GM12872 (cell line): Measurements from ENCODE around the gene SLC24A4.

Source experiments
- CTCF ChIP-seq: IDR thresholded peaks from 3 replicates; pipeline ENCODE4 v1.5.1; 2011; ENCODE audit warnings: low read depth, mild to moderate bottlenecking, low read length, moderate library complexity; ENCODE audit not compliant: insufficient read depth

Gene SLC24A4

DNA sequence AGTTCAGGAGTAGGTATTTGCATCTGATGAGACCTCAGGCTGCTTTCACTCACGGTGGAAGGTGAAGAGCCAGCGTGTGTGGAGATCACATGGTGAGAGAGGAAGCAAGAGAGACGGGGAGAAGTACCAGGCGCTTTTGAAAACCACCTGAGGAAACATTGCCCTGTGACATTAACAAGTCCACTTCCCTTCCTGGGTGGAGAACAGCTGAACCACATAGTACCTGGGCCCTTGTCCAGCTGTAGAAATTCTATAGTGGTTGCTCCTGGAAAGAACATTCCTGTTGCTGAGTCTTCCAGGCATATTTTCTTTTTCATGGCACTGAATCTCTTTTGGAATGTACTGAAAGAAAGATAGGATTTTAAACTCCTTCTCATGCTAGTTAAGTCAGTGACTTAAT, 103.3 kb downstream of the SLC24A4 start:
- no peak for TF ChIP-seq CTCF

DNA sequence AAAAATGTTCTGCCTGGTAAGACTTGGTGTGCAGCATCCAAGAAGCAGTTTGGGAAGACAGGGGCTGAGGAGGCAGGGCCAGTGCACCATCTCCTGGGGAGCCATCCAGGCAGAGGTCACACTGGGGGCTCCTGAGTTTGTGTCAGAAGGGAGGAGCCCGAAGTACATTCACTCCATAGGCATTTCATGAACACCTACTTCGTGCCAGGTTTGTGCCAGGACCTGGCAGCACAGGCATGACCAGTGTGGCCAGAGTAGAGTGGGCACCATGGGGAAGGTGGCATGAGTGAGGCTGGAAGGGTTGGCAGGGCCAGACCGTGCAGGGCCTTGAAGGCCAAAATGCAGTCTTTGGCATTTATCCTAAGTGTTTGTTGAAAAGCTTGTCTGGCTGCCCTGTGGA, 104.1 kb downstream of the SLC24A4 start:
- TF ChIP-seq CTCF: no peak

DNA sequence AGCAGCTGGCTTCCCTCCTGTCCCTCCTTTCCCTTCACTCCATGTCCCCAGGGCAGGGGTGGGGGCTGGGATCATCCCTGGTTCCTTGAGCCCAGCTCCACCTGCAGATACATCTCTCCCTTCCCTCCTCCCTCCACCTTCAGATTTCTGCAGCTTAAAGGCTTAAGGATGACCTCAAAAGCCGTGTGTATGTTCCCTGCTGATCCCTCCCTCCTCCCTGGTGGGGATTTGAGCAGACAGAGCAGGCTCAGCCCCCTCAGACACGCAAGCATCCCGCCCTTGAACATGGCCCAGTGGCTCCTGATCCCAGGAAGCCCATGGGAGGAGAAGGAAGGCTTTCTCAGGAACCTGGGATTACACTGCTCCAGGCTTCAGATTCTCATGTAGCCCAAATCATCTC, 107.7 kb downstream of the SLC24A4 start:
- no peak for TF ChIP-seq CTCF

GRCh38 chr14:92431199-92431725, 108.3 kb downstream of the SLC24A4 start:
- TF ChIP-seq CTCF: no peak

DNA sequence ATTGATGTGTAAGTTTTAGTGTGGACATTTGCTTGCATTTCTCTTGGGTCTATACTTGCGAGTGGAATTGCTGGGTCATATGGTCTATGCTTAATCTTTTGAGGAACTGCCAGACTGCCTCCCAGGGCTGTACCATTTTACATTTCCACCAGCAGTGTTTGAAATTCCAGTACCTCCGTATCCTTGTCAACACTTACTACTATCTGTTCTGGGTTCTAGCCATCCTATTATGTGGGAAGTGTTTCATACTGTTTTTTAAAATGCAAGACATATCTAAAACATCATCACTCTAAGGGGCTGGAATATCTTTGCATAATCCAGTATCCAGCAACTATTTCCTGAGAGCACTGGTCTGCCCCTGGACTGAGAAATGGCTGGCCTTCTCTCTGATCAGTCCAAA, 110.4 kb downstream of the SLC24A4 start:
- no peak for TF ChIP-seq CTCF

DNA sequence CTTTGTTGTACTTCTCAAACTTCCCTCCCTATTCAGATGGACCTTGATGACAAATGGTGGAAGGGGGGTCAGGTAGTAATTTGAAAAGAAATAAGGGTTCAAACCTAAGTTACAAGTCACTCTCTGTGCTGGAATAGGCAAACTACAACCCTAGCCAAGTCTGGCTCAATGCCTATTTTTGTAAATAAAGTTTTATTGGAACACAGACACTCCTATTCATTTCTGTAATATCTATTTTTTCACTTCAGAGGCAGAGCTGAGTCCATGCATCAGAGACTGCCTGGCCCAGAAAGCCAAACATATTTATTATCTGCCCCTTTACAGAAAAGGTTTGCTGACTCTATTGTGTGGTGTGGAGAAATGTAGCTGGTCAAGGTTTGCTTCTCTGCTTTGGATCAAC, 112.2 kb downstream of the SLC24A4 start:
- TF ChIP-seq CTCF: no peak

DNA sequence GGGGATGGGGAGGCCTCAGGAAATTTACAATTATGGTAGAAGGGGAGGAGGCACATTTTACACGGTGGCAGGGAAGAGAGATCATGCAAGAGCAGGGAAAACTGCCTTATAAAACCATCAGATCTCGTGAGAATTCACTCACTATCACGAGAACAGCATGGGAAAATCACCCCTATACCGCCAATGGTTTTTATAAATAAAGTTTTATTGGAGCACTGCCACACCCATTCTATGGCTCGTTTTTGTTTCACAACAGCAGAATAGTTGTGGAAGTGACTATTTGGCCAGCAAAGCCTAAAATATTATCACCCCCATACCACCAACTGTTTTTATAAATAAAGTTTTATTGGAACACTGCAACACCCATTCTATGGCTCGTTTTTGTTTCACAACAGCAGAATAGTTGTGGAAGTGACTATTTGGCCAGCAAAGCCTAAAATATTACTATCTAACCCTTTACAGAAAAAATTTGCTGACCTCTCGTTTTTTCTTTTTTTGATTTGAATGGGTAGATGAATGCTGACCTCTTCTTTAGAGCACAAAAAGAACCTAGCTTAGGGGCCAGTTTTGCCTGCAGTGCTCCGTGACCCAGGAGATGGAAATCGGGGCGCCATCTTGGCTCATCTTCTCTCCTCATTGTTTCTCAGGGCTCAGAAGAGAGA, 113.3 kb downstream of the SLC24A4 start:
- no peak for TF ChIP-seq CTCF
